ENCODE results near the gene STX10.

The STX10 gene

GRCh38 chr19:13138916-13139198 is 11.3 kb downstream of the STX10 start:
- no peak for DNase-seq

- DNase-seq: no peak
These were observed 11.8 kb downstream of the STX10 start for GRCh38 chr19:13138171-13138915.

- no peak for DNase-seq
These were observed 12.8 kb downstream of the STX10 start for GRCh38 chr19:13137290-13137794.

- DNase-seq: no peak
These were observed 14.8 kb downstream of the STX10 start for GRCh38 chr19:13135068-13136062.

- DNase-seq: no peak
These were observed 15.5 kb downstream of the STX10 start for GRCh38 chr19:13134626-13135025.

GRCh38 chr19:13133241-13133870 is 16.8 kb downstream of the STX10 start:
- no peak for DNase-seq

- DNase-seq: no peak
These were observed 17.5 kb downstream of the STX10 start for GRCh38 chr19:13132471-13133180.

- DNase-seq: no peak
These were observed 19.2 kb downstream of the STX10 start for GRCh38 chr19:13130886-13131490.

- DNase-seq: no peak
These were observed 20.8 kb downstream of the STX10 start for GRCh38 chr19:13129384-13129783.

GRCh38 chr19:13128583-13128982 is 21.6 kb downstream of the STX10 start:
- no peak for DNase-seq

GRCh38 chr19:13127811-13128575 is 22.2 kb downstream of the STX10 start:
- no peak for DNase-seq

GRCh38 chr19:13127051-13127450 is 23.1 kb downstream of the STX10 start:
- no peak for DNase-seq

GRCh38 chr19:13122980-13123957 is 26.9 kb downstream of the STX10 start:
- DNase-seq: no peak

- no peak for DNase-seq
These were observed 27.8 kb downstream of the STX10 start for GRCh38 chr19:13122275-13122878.

- DNase-seq: no peak
These were observed 28.5 kb downstream of the STX10 start for GRCh38 chr19:13121551-13122274.

GRCh38 chr19:13120817-13121216 is 29.4 kb downstream of the STX10 start:
- DNase-seq: no peak

GRCh38 chr19:13120031-13120430 is 30.1 kb downstream of the STX10 start:
- DNase-seq: no peak

- no peak for DNase-seq
These were observed 30.5 kb downstream of the STX10 start for GRCh38 chr19:13119627-13120026.
